Measurements from ENCODE around the gene COX15. TPM values are rescaled to one million over a fixed set of nuclear protein-coding genes. Genes with fewer than 3 reads are reported as not detected.

COX15 gene
- total and polyA plus RNA-seq, 2 donors (not counting 1 experiment from before 2014, with no cell fraction given), result 13.9 to 39.5 TPM

- Histone ChIP-seq H3K4me1 (ENCODE audit: control insufficient read depth in 2 of 2, insufficient read depth in 2 of 2, low read length in 2 of 2) (peaks cover 4 to 9% of the 10 kb centered on the region in 2 donors), H3K4me2 (replicated peaks; ENCODE audit: low read depth, low read length, poor library complexity, severe bottlenecking) (no peak overlapping the region), H3K4me3 (ENCODE audit: control extremely low read depth in 1 of 5, extremely low read depth in 1 of 5, insufficient read depth in 1 of 5, low read depth in 2 of 5, low read length in 4 of 5) (no peak overlapping the region), H3K9me3 (ENCODE audit: control extremely low read depth in 1 of 3, control insufficient read depth in 2 of 3, insufficient read depth in 1 of 3, low read length in 2 of 3) (no peaks in the 10 kb centered on the region), H4K20me1 (ENCODE audit: control insufficient read depth, insufficient read depth, low read length, poor library complexity, severe bottlenecking) (no peaks in the 10 kb centered on the region), H3K27me3 (replicated peaks in 1 of 4; ENCODE audit: control extremely low read depth in 1 of 4, control insufficient read depth in 3 of 4, insufficient read depth in 4 of 4, low read length in 3 of 4) (no peaks in the 10 kb centered on the region), H3K36me3 (replicated peaks in 1 of 2; ENCODE audit: control extremely low read depth in 1 of 2, control insufficient read depth in 1 of 2, extremely low read depth in 1 of 2, insufficient read depth in 2 of 2, low read length in 1 of 2) (no peaks in the 10 kb centered on the region), H3K9ac (ENCODE audit: low read length) (no peak overlapping the region), H3K27ac (ENCODE audit: low read length in 2 of 2) (no peak overlapping the region), H3K79me2 (ENCODE audit: control insufficient read depth, insufficient read depth, low read length) (no peaks in the 10 kb centered on the region), H2AFZ (ENCODE audit: insufficient read depth, low read depth, low read length, poor library complexity, severe bottlenecking) (no peak overlapping the region)
- no peak overlapping the region for H3K27ac Mint-ChIP-seq
- no peaks in the 10 kb centered on the region for H3K9me3 Mint-ChIP-seq (ENCODE audit: insufficient read depth)
- DNase-seq (no peak), ATAC-seq (ENCODE audit: low read depth) (no peak)
- CTCF ChIA-PET, result no interaction called here
- no peaks in the 10 kb centered on the region for H3K27me3 Mint-ChIP-seq
- no peak overlapping the region for H3K4me3 Mint-ChIP-seq
- intact Hi-C loops (cut with micrococcal nuclease), result no loop called here
- peaks cover 8% of the 10 kb centered on the region for H3K4me1 Mint-ChIP-seq
- no CpG with 5 or more reads among the region's 1 CpG for WGBS (ENCODE audit: insufficient coverage)
- TF ChIP-seq EZH2 (IDR thresholded peaks at IDR 0.05; ENCODE audit: borderline replicate concordance, insufficient read depth, low read depth, low read length, poor library complexity, severe bottlenecking), result no peak
- TF ChIP-seq, protein P1, sequence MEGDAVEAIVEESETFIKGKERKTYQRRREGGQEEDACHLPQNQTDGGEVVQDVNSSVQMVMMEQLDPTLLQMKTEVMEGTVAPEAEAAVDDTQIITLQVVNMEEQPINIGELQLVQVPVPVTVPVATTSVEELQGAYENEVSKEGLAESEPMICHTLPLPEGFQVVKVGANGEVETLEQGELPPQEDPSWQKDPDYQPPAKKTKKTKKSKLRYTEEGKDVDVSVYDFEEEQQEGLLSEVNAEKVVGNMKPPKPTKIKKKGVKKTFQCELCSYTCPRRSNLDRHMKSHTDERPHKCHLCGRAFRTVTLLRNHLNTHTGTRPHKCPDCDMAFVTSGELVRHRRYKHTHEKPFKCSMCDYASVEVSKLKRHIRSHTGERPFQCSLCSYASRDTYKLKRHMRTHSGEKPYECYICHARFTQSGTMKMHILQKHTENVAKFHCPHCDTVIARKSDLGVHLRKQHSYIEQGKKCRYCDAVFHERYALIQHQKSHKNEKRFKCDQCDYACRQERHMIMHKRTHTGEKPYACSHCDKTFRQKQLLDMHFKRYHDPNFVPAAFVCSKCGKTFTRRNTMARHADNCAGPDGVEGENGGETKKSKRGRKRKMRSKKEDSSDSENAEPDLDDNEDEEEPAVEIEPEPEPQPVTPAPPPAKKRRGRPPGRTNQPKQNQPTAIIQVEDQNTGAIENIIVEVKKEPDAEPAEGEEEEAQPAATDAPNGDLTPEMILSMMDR (IDR thresholded peaks at IDR 0.05), result peak; percentile 17
- POLR2A ChIA-PET, result no interaction called here
These were observed 49.2 kb downstream of the COX15 start for GRCh38 chr10:99682752-99683151.

Other genes starting within 250 kb of the COX15 start
- not detected in 2 replicates for gene NKX2-3, start 199.2 kb downstream of the COX15 start, total RNA-seq
- not detected in 2 replicates for gene NKX2-3, start 199.2 kb downstream of the COX15 start, polyA plus RNA-seq
- 96.4 and 106 TPM in 2 replicates for gene SLC25A28, start 111.7 kb downstream of the COX15 start, total RNA-seq
- 210 and 224 TPM in 2 replicates for gene SLC25A28, start 111.7 kb downstream of the COX15 start, polyA plus RNA-seq
- 6.0 and 6.2 TPM in 2 replicates for gene ENTPD7, start 72.6 kb downstream of the COX15 start, total RNA-seq
- 0.74 and 0.75 TPM in 2 replicates for gene ENTPD7, start 72.6 kb downstream of the COX15 start, polyA plus RNA-seq
- gene CUTC, start 107 bp upstream of the COX15 start, total RNA-seq, result 32.0 and 33.3 TPM in 2 replicates
- 22.8 and 37.9 TPM in 2 replicates for gene CUTC, start 107 bp upstream of the COX15 start, polyA plus RNA-seq
- gene ABCC2, start 50.5 kb upstream of the COX15 start, total RNA-seq, result 6.1 and 7.0 TPM in 2 replicates
- gene ABCC2, start 50.5 kb upstream of the COX15 start, polyA plus RNA-seq, result 4.2 and 6.9 TPM in 2 replicates